Astrocyte of the spinal cord (primary cell): ENCODE data around the gene ZBTB9.
"Not testable (repeated sequence)": the region's sequence is repeated elsewhere in the genome, so short reads cannot be mapped to it uniquely, and the experiment has no call there.

ENCODE experiments used
- DNase-seq: peaks from one replicate; pipeline ENCODE4 v3.0.0; 2011; ENCODE audit warnings: low read depth, low spot score
- H3K4me3 ChIP-seq: 2 replicates; pipeline ENCODE4 v1.5.1; 2011; ENCODE audit warnings: low read depth, mild to moderate bottlenecking, low read length, moderate library complexity
- CTCF ChIP-seq: IDR thresholded peaks from 2 replicates; pipeline ENCODE4 v1.5.1; 2012; ENCODE audit warnings: low read depth, mild to moderate bottlenecking, low read length, inconsistent platforms
- in situ Hi-C: cut with HindIII; loops from 2 replicates; pipeline ENCODE4 v1.10.0; 2017; ENCODE audit warnings: low sequenced_read_pairs

ZBTB9 gene

DNA sequence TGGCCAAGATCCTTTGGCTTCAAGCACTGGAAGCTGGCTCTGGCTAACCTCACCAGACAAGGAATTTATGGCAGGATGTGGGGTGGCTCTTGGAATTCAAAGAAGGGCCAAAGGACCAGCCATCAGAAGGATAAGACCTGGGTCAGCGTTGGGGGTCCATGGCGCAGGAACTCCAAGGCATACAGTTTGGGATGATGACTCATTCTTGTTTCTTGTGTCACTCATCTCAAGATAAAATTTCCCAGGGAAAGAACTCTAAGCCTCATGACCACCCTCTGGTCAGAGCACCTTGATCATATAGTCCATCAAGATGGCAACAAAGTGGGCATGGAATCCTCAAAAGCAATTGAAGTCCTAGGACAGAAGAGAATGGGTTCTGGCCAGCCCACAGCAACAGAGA, 4.8 kb downstream of the ZBTB9 start:
- TF ChIP-seq CTCF, result no peak
- no peak overlapping the region for H3K4me3 ChIP-seq
- in situ Hi-C loops, result no loop called here
- DNase-seq, result no peak

GRCh38 chr6:33466075-33466735, 11.8 kb downstream of the ZBTB9 start:
- in situ Hi-C loops, result no loop called here
- TF ChIP-seq CTCF, result no peak
- DNase-seq, result no peak

GRCh38 chr6:33467091-33467490, 12.7 kb downstream of the ZBTB9 start:
- in situ Hi-C loops, result no loop called here
- no peak for DNase-seq
- no peak for TF ChIP-seq CTCF
- no peak overlapping the region for H3K4me3 ChIP-seq

More at GRCh38 chr6:33466075-33466735, 11.8 kb downstream of the ZBTB9 start:
- no peak overlapping the region for H3K4me3 ChIP-seq

GRCh38 chr6:33469661-33470060, 15.3 kb downstream of the ZBTB9 start:
- in situ Hi-C loops, result no loop called here
- no peak for DNase-seq
- no peak overlapping the region for H3K4me3 ChIP-seq
- no peak for TF ChIP-seq CTCF

DNA sequence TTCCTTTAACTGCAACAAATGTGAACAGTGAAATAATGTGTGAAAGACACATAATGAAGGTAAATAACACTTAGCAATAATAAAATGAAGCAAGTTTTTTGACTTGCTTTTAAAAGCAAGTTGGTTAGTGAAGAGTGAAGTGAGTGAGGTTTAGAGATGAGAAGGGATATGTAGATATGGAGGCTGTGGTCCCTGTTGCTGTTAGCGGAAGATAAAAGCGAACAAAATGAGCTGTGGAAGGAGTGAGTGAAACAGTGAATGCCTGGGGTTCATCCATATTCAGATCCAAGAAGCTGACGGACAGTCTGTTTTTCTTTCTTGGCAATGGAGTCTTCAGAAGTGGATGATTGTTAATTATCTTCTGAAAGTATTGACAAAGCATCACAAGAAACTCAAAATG, 23.5 kb downstream of the ZBTB9 start:
- no peak for TF ChIP-seq CTCF
- no peak overlapping the region for H3K4me3 ChIP-seq
- no peak for DNase-seq
- in situ Hi-C loops, result no loop called here

DNA sequence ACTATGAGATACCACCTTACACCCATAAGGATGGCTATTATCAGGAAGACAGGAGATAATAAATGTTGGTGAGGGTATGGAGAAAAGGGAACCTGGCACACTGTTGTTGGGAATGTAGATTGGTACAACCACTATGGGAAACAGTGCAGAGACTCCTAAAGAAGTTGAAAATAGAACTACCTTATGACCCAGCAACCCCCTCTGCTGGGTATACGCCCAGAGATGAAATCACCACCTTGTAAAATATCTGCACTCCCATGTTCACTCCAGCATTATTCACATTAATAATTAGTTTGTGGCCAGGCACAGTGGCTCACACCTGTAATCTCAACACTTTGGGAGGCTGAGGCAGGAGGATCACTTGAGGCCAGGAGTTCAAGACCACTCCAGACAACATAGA, 26.8 kb downstream of the ZBTB9 start:
- DNase-seq, result no peak
- in situ Hi-C loops, result no loop called here
- H3K4me3 ChIP-seq, result no peak overlapping the region
- no peak for TF ChIP-seq CTCF

DNA sequence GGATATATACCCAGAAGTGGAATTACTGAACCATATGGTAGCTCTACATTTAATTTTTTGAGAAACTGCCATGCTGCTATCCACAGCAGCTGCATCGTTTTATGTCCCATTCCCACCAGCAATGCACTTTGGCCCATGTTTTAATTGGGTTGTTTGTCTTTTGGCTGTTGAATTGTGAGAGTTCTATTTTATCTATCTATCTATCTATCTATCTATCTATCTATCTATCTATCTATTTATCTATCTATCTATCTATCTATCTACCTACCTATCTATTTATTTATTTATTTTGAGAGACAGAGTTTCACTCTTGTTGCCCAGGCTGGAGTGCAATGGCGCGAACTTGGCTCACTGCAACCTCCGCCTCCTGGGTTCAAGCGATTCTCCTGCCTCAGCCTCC, 28.2 kb downstream of the ZBTB9 start:
- H3K4me3 ChIP-seq, DNase-seq, in situ Hi-C loops: not testable (repeated sequence)
